Measurements from ENCODE around the gene HNRNPA0.

Gene HNRNPA0

GRCh38 chr5:137718611-137719010 lies 35.6 kb downstream of the HNRNPA0 start:
- TF ChIP-seq EZH2phosphoT487 (conservative IDR thresholded peaks at IDR 0.05; ENCODE audit: low read length) (no peak), CTCF (IDR thresholded peaks at IDR 0.05; ENCODE audit: insufficient read depth, low read length, poor library complexity, severe bottlenecking) (no peak)
- H3K4me3 ChIP-seq (ENCODE audit: insufficient read depth, low read length, poor library complexity, severe bottlenecking): no peak overlapping the region
- no peaks in the 10 kb centered on the region for H3F3A ChIP-seq (ENCODE audit: insufficient read depth)
- no peak overlapping the region for H3K27ac ChIP-seq (ENCODE audit: low read depth, low read length)
- H4K20me1 ChIP-seq (ENCODE audit: low read depth, low read length): no peaks in the 10 kb centered on the region
- no peaks in the 10 kb centered on the region for H3K9me3 ChIP-seq (ENCODE audit: insufficient read depth, low read length)
- no peaks in the 10 kb centered on the region for H3K36me3 ChIP-seq (ENCODE audit: low read length)
- no peak overlapping the region for H3K4me2 ChIP-seq (ENCODE audit: low read depth, low read length, poor library complexity, severe bottlenecking)
- H3K79me2 ChIP-seq (ENCODE audit: insufficient read depth, low read length): no peaks in the 10 kb centered on the region
- H3K9me2 ChIP-seq (replicated peaks; ENCODE audit: insufficient read depth, low read length): no peaks in the 10 kb centered on the region
- H2AFZ ChIP-seq (ENCODE audit: low read depth, low read length, severe bottlenecking): no peak overlapping the region
- no peak overlapping the region for H3K9ac ChIP-seq (ENCODE audit: low read length)
- no peaks in the 10 kb centered on the region for H3K27me3 ChIP-seq (ENCODE audit: low read length)

- H3K9me2 ChIP-seq (replicated peaks; ENCODE audit: insufficient read depth, low read length): no peaks in the 10 kb centered on the region
- H3F3A ChIP-seq (ENCODE audit: insufficient read depth): no peaks in the 10 kb centered on the region
- H3K36me3 ChIP-seq (ENCODE audit: low read length): no peaks in the 10 kb centered on the region
- no peak overlapping the region for H2AFZ ChIP-seq (ENCODE audit: low read depth, low read length, severe bottlenecking)
- no peak overlapping the region for H3K4me2 ChIP-seq (ENCODE audit: low read depth, low read length, poor library complexity, severe bottlenecking)
- H4K20me1 ChIP-seq (ENCODE audit: low read depth, low read length): no peaks in the 10 kb centered on the region
- no peaks in the 10 kb centered on the region for H3K27me3 ChIP-seq (ENCODE audit: low read length)
- no peaks in the 10 kb centered on the region for H3K9me3 ChIP-seq (ENCODE audit: insufficient read depth, low read length)
- H3K4me3 ChIP-seq (ENCODE audit: insufficient read depth, low read length, poor library complexity, severe bottlenecking): no peak overlapping the region
- no peak overlapping the region for H3K27ac ChIP-seq (ENCODE audit: low read depth, low read length)
- TF ChIP-seq CTCF (IDR thresholded peaks at IDR 0.05; ENCODE audit: insufficient read depth, low read length, poor library complexity, severe bottlenecking) (no peak), EZH2phosphoT487 (conservative IDR thresholded peaks at IDR 0.05; ENCODE audit: low read length) (no peak)
- H3K9ac ChIP-seq (ENCODE audit: low read length): no peak overlapping the region
- H3K79me2 ChIP-seq (ENCODE audit: insufficient read depth, low read length): no peaks in the 10 kb centered on the region
Measured at GRCh38 chr5:137716337-137716736, 37.8 kb downstream of the HNRNPA0 start.

GRCh38 chr5:137715456-137715855 lies 38.7 kb downstream of the HNRNPA0 start:
- Histone ChIP-seq H3K9me2 (replicated peaks; ENCODE audit: insufficient read depth, low read length) (no peaks in the 10 kb centered on the region), H3K9ac (ENCODE audit: low read length) (no peak overlapping the region), H3K4me2 (ENCODE audit: low read depth, low read length, poor library complexity, severe bottlenecking) (no peak overlapping the region), H2AFZ (ENCODE audit: low read depth, low read length, severe bottlenecking) (no peak overlapping the region), H3K27me3 (ENCODE audit: low read length) (no peaks in the 10 kb centered on the region), H3K36me3 (ENCODE audit: low read length) (no peaks in the 10 kb centered on the region), H3K79me2 (ENCODE audit: insufficient read depth, low read length) (no peaks in the 10 kb centered on the region), H3K4me3 (ENCODE audit: insufficient read depth, low read length, poor library complexity, severe bottlenecking) (no peak overlapping the region), H3K9me3 (ENCODE audit: insufficient read depth, low read length) (no peaks in the 10 kb centered on the region), H3F3A (ENCODE audit: insufficient read depth) (no peaks in the 10 kb centered on the region), H3K27ac (ENCODE audit: low read depth, low read length) (no peak overlapping the region), H4K20me1 (ENCODE audit: low read depth, low read length) (no peaks in the 10 kb centered on the region)
- TF ChIP-seq CTCF (IDR thresholded peaks at IDR 0.05; ENCODE audit: insufficient read depth, low read length, poor library complexity, severe bottlenecking) (no peak), EZH2phosphoT487 (conservative IDR thresholded peaks at IDR 0.05; ENCODE audit: low read length) (no peak)
